Stimulated activated CD4-positive, alpha-beta T cell treated with anti-CD3 and anti-CD28 coated beads, TNF-alpha, amount 100 ng/mL, for 1 hour (primary cell): ENCODE results near the gene AUTS2.
A peak's percentile ranks its signal among the peaks of the same experiment; 100 is the strongest.
"Not testable (repeated sequence)": the region's sequence is repeated elsewhere in the genome, so short reads cannot be mapped to it uniquely, and the experiment has no call there.

Experiments
- DNase-seq, 3 donors: peaks; one replicate each; pipeline ENCODE4 v3.0.0-alpha.2; 2020; ENCODE audit warnings: low read depth in 3 of 3, low spot score in 1 of 3

Gene AUTS2

DNA sequence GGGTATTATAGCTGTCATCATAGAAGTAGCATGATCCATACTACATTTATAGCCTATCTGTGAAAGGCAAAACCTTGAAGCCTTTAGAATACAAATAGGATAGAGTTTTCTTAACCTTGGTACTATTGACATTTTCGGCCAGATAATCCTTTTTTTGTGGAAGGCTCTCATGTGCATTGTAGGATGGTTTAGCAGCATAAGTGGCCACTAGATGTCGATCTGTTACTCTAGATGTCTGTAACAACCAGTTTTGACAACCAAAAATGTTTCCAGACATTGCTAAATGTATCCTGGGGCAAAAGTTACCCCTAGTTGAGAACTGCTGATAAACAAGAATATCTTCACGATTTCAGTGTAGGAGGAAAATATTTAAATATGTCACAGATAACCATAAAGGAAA is 1214.2 kb downstream of the AUTS2 start:
- DNase-seq, result no peak

GRCh38 chr7:70822490-70822889 is 1224.2 kb downstream of the AUTS2 start:
- not testable (repeated sequence) for DNase-seq

DNA sequence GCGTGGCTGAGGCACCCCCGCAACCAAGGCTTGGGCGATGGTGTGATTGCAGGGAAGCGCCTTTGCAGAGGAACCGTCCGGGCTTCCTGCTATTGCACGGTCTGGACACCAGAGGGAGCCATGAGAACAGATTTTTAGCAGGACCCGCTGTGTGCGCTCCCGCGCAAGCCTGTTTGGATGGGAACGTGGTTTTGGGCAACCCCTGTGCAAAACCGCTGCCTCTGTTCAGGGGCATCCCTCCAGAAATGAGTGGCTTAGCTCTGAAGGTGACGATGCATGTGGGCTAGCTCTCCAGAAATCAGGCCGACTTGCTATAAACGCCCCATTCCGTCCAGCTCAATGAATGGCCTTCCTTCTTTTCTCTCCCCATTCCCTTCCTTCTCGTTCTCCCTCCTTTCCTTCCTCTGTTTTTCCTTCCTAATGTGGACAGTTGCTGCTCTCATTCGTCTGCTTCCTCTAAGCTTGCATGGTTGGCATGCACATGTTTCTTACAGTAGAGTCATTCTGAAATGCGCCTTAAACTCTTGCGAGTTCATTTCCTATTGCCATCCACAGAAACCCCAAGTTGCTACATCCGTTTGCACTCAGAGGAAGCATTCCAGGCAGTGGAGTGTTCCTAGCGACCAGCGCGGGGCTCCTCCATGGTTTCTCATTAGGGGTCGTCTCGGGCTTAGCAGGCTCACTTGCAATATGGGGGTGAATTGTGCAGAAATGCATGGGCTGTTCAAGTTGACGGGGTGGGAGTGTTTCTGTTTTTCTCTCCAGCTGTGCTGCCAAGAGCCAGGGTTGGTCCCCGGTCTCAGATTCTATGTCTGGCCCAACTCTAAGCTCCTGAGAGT is 1231.2 kb downstream of the AUTS2 start:
- peak; percentile 11 to 21 (median 18) for DNase-seq

DNA sequence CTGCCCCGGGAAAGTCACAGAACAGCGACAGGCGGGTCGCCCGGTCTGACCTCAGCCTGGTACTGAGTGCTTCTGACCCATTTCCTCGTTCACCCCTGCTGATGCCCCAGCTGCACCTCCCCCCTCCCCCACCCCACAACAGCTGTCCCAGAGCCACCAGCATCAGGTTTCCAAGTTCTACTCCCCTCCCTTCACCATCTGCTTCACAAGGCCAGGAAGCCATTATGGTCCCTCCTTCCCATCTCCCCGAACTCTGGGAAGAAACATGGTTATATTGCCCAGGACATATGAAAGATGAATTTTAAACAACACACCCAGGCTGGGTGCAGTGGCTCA is 1231.8 kb downstream of the AUTS2 start:
- no peak for DNase-seq

DNA sequence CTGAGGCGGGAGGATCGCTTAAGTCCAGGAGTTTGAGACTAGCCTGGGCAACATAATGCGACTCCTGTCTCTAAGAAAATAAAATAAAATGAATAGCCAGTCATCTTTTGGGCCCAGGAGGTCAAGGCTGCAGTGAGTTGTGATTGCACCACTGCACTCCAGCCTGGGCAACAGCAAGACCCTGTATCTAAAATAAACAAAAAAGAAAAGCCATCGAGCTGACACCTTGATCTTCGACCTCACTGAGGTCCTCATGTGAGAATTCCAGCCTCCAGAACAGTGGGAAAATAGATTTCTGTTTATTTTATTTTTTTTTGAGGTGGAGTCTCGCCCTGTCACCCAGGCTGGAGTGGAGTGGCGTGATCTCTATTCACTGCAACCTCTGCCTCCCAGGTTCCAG is 1232.2 kb downstream of the AUTS2 start:
- DNase-seq, result no peak

GRCh38 chr7:70833726-70834125 is 1235.5 kb downstream of the AUTS2 start:
- no peak for DNase-seq

- no peak for DNase-seq
Observed at GRCh38 chr7:70834424-70834823, 1236.1 kb downstream of the AUTS2 start.

- DNase-seq, result no peak
Observed at GRCh38 chr7:70835658-70836057, 1237.4 kb downstream of the AUTS2 start.

GRCh38 chr7:70836279-70836678 is 1238.0 kb downstream of the AUTS2 start:
- no peak for DNase-seq

DNA sequence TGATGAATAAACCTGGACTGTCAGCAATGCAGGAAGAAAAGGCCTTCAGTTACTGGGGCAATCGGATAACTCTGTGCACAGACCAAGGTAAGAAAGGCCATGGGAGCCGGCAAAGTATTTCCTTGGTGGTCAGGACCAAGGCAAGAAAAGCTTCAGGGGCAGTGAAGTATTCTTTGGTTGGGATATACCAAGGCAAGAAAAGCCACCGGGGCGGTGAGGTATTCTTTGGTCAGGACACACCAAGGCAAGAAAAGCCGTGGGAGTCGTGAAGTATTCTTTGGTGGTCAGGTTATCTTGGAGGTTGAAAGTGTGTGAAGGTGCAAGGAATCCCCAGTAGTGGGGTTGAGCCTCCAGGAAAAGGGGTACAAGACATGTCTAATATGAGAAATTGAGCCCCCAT is 1238.7 kb downstream of the AUTS2 start:
- no peak for DNase-seq

GRCh38 chr7:70837589-70837988 is 1239.3 kb downstream of the AUTS2 start:
- DNase-seq, result no peak

DNA sequence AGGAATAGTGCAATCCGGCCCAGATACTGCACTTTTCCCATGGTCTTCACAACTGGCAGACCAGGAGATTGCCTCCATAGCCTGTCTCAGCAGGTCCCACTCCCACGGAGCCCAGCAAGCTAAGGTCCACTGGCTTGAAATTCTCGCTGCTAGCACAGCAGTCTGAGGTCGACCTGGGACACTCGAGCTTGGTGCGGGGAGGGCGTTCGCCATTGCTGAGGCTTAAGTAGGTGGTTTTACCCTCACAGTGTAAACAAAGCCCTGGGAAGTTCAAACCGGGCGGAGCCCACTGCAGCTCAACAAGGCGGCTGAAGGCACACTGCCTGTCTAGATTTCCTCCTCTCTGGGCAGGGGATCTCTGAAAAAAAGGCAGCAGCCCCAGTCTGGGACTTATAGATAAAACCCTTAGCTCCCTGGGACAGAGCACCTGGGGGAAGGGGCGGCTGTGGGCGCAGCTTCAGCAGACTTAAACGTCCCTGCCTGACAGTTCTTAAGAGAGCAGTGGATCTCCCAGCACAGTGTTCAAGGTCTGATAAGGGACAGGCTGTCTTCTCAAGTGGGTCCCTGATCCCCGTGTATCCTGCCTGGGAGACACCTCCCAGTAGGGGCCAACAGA is 1240.1 kb downstream of the AUTS2 start:
- no peak for DNase-seq
